ENCODE results near the gene TBC1D2. TPM values are rescaled to one million over a fixed set of nuclear protein-coding genes. Genes with fewer than 3 reads are reported as not detected.

TBC1D2 gene
- total RNA-seq, 1 donor from 2014 or later: 1.5 TPM

- H3K4me3 Mint-ChIP-seq (ENCODE audit: low read depth): no peak overlapping the region
- no peak for DNase-seq (ENCODE audit: low spot score)
- H3K36me3 Mint-ChIP-seq (ENCODE audit: low read depth): no peaks in the 10 kb centered on the region
- no peaks in the 10 kb centered on the region for H3K4me1 Mint-ChIP-seq (ENCODE audit: low read depth)
- H3K27ac Mint-ChIP-seq: no peak overlapping the region
- H3K9me3 Mint-ChIP-seq: no peaks in the 10 kb centered on the region
- H3K27me3 Mint-ChIP-seq (ENCODE audit: low read depth): no peaks in the 10 kb centered on the region
- intact Hi-C loops (cut with micrococcal nuclease): no loop called here
Observed at GRCh38 chr9:98229620-98230019, 25.8 kb downstream of the TBC1D2 start.

GRCh38 chr9:98229090-98229395 is 26.4 kb downstream of the TBC1D2 start:
- intact Hi-C loops (cut with micrococcal nuclease): no loop called here
- no peaks in the 10 kb centered on the region for H3K36me3 Mint-ChIP-seq (ENCODE audit: low read depth)
- H3K27me3 Mint-ChIP-seq (ENCODE audit: low read depth): no peaks in the 10 kb centered on the region

DNA sequence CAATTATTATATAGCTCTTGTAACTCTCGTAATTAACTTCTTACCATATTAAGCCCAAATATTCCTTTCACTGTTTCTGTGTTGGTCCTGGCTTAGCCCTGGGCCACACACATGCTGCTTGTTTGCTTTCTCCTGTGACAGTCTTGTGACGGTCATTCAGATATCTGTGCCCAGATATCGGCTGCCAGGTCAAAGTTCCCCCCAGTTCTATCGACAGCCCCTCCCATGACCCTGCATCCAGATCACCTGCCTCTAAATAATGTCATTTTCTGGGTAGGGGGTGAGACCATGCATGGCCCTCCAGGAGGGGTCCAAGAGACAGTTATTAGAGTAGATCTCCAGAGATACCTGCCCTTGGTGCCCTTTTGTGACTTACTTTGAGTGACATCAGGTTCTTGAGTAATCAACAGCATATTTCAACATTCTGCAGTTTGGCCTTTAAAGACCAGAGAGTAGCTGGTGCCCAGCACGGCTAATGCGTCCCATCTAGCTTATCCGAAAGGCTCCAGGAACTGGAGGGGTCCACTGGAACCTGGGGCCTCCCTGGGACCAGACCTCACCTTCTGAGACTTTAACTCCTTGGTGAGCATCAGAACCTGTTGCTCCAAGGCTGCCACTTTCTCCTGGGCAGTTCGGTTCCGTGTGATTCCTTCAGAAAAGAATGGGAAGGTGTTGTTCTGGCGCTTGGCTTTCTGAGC is 26.9 kb downstream of the TBC1D2 start:
- no peak overlapping the region for H3K27ac Mint-ChIP-seq
- DNase-seq (ENCODE audit: low spot score): no peak
- no peaks in the 10 kb centered on the region for H3K27me3 Mint-ChIP-seq (ENCODE audit: low read depth)
- H3K4me1 Mint-ChIP-seq (ENCODE audit: low read depth): no peaks in the 10 kb centered on the region
- H3K9me3 Mint-ChIP-seq: no peaks in the 10 kb centered on the region
- intact Hi-C loops (cut with micrococcal nuclease): no loop called here
- H3K36me3 Mint-ChIP-seq (ENCODE audit: low read depth): no peaks in the 10 kb centered on the region
- H3K4me3 Mint-ChIP-seq (ENCODE audit: low read depth): no peak overlapping the region

More at GRCh38 chr9:98229090-98229395, 26.4 kb downstream of the TBC1D2 start:
- Mint-ChIP-seq H3K27ac (no peak overlapping the region), H3K4me1 (ENCODE audit: low read depth) (no peaks in the 10 kb centered on the region), H3K9me3 (no peaks in the 10 kb centered on the region), H3K4me3 (ENCODE audit: low read depth) (no peak overlapping the region)
- no peak for DNase-seq (ENCODE audit: low spot score)

DNA sequence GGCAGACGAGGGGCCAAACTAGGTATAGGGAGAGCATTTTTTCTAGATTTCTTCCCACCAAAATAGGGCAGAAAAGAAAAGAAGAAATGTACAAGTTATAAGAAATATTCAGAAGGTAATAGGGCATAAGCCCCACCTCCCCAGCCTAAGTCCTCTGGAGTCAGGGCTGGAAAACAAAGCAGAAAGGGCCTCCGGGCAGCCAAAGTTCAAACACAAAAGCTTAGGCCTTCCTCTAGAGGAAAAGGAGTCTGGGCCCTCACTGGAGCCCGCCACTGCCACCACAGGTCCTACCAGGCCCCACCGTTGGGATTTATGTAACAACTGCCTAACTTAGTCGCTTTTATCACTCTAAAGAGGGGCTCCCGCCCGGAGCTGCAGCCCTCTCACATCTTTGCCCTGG is 27.6 kb downstream of the TBC1D2 start:
- intact Hi-C loops (cut with micrococcal nuclease): no loop called here
- no peaks in the 10 kb centered on the region for H3K36me3 Mint-ChIP-seq (ENCODE audit: low read depth)

DNA sequence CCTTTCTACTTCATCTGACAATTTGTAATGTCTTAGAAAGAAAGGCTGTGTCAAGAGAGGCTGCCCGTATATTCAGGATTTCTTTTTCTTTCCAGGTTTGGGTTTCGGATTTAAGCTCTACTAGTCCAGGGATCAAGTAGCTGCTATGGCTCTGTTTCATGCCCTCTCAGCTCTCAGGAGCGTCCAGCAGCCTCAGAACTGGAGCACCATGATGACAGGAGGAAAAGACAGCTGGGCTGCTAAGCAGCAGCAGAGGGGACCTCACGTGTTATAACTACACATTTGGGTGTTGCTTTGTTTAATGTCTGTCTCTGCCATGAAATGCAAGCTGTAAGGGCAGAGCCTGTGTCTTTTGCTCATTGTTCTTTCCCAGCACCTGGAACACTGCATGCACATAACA is 28.5 kb downstream of the TBC1D2 start:
- Mint-ChIP-seq H3K27ac (no peak overlapping the region), H3K4me3 (ENCODE audit: low read depth) (no peak overlapping the region), H3K4me1 (ENCODE audit: low read depth) (no peaks in the 10 kb centered on the region), H3K9me3 (no peaks in the 10 kb centered on the region), H3K36me3 (ENCODE audit: low read depth) (no peaks in the 10 kb centered on the region), H3K27me3 (ENCODE audit: low read depth) (no peaks in the 10 kb centered on the region)
- intact Hi-C loops (cut with micrococcal nuclease): no loop called here
- DNase-seq (ENCODE audit: low spot score): no peak

More for the DNA sequence above, 27.6 kb downstream of the TBC1D2 start:
- no peak overlapping the region for H3K4me3 Mint-ChIP-seq (ENCODE audit: low read depth)
- no peak overlapping the region for H3K27ac Mint-ChIP-seq
- no peaks in the 10 kb centered on the region for H3K27me3 Mint-ChIP-seq (ENCODE audit: low read depth)
- DNase-seq (ENCODE audit: low spot score): no peak
- H3K4me1 Mint-ChIP-seq (ENCODE audit: low read depth): no peaks in the 10 kb centered on the region
- H3K9me3 Mint-ChIP-seq: no peaks in the 10 kb centered on the region

DNA sequence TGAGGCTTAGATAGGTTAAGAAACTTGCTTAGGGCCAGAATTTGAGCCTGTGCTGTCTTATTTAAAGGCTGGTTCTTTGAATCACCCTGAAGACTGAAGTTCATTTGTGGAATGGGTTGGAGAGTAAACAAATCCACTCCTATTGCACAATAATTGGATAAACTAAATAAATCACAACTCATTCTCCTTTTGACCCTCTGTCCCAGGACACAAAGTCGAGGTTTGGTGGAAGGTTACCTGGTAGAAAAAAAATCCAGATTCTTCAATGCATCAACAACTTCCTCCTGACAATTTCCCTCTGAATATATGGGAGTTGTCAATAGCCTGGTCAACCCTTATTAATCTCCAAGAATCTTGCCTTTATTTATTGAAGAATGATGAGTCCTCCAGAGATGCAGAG is 28.9 kb downstream of the TBC1D2 start:
- no peaks in the 10 kb centered on the region for H3K9me3 Mint-ChIP-seq
- H3K36me3 Mint-ChIP-seq (ENCODE audit: low read depth): no peaks in the 10 kb centered on the region
- H3K4me3 Mint-ChIP-seq (ENCODE audit: low read depth): no peak overlapping the region
- no peaks in the 10 kb centered on the region for H3K4me1 Mint-ChIP-seq (ENCODE audit: low read depth)
- intact Hi-C loops (cut with micrococcal nuclease): no loop called here
- DNase-seq (ENCODE audit: low spot score): no peak
- H3K27ac Mint-ChIP-seq: no peak overlapping the region
- no peaks in the 10 kb centered on the region for H3K27me3 Mint-ChIP-seq (ENCODE audit: low read depth)

DNA sequence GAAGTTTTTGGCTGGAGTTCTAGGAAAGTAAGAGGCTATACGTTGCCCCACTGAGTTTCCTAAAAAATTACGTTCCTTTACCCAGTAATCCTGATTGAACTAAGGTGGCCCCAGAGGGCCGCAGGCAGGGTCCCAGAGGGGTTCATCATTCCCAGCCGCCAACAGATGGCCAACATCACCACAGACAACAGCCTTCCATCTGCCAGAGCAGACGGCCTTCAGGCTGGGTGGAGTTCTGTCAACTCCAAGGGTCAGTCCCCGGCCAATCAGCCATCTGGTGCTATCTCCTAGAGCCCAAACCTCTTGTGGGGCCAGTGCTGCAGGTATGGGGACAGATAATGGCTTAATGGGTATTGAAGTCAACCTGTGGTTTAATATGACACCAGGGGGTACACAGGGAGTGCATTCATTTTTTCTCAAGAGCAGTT is 30.4 kb downstream of the TBC1D2 start:
- H3K9me3 Mint-ChIP-seq: no peaks in the 10 kb centered on the region
- no peak overlapping the region for H3K4me3 Mint-ChIP-seq (ENCODE audit: low read depth)
- H3K27me3 Mint-ChIP-seq (ENCODE audit: low read depth): no peaks in the 10 kb centered on the region
- intact Hi-C loops (cut with micrococcal nuclease): no loop called here
- no peak for DNase-seq (ENCODE audit: low spot score)
- H3K4me1 Mint-ChIP-seq (ENCODE audit: low read depth): no peaks in the 10 kb centered on the region
- no peaks in the 10 kb centered on the region for H3K36me3 Mint-ChIP-seq (ENCODE audit: low read depth)
- no peak overlapping the region for H3K27ac Mint-ChIP-seq

- Mint-ChIP-seq H3K36me3 (ENCODE audit: low read depth) (no peaks in the 10 kb centered on the region), H3K27ac (no peak overlapping the region), H3K4me1 (ENCODE audit: low read depth) (no peaks in the 10 kb centered on the region), H3K9me3 (no peaks in the 10 kb centered on the region), H3K27me3 (ENCODE audit: low read depth) (no peaks in the 10 kb centered on the region), H3K4me3 (ENCODE audit: low read depth) (no peak overlapping the region)
- intact Hi-C loops (cut with micrococcal nuclease): no loop called here
- DNase-seq (ENCODE audit: low spot score): no peak
Observed at GRCh38 chr9:98222885-98223691, 32.4 kb downstream of the TBC1D2 start.

- no peak for DNase-seq (ENCODE audit: low spot score)
- Mint-ChIP-seq H3K36me3 (ENCODE audit: low read depth) (no peaks in the 10 kb centered on the region), H3K27me3 (ENCODE audit: low read depth) (no peaks in the 10 kb centered on the region), H3K27ac (no peak overlapping the region), H3K9me3 (no peaks in the 10 kb centered on the region), H3K4me3 (ENCODE audit: low read depth) (no peak overlapping the region), H3K4me1 (ENCODE audit: low read depth) (no peaks in the 10 kb centered on the region)
- intact Hi-C loops (cut with micrococcal nuclease): no loop called here
Observed at GRCh38 chr9:98220911-98221310, 34.5 kb downstream of the TBC1D2 start.

- Mint-ChIP-seq H3K27me3 (ENCODE audit: low read depth) (no peaks in the 10 kb centered on the region), H3K4me1 (ENCODE audit: low read depth) (no peaks in the 10 kb centered on the region), H3K4me3 (ENCODE audit: low read depth) (no peak overlapping the region), H3K9me3 (no peaks in the 10 kb centered on the region), H3K36me3 (ENCODE audit: low read depth) (no peaks in the 10 kb centered on the region), H3K27ac (no peak overlapping the region)
- DNase-seq (ENCODE audit: low spot score): no peak
- intact Hi-C loops (cut with micrococcal nuclease): no loop called here
Observed at GRCh38 chr9:98219794-98220370, 35.6 kb downstream of the TBC1D2 start.

GRCh38 chr9:98219364-98219716 is 36.1 kb downstream of the TBC1D2 start:
- no peaks in the 10 kb centered on the region for H3K4me1 Mint-ChIP-seq (ENCODE audit: low read depth)

GRCh38 chr9:98218562-98219363 is 36.7 kb downstream of the TBC1D2 start:
- no peak for DNase-seq (ENCODE audit: low spot score)
- intact Hi-C loops (cut with micrococcal nuclease): no loop called here
- Mint-ChIP-seq H3K4me3 (ENCODE audit: low read depth) (no peak overlapping the region), H3K9me3 (no peaks in the 10 kb centered on the region), H3K4me1 (ENCODE audit: low read depth) (no peaks in the 10 kb centered on the region), H3K36me3 (ENCODE audit: low read depth) (no peaks in the 10 kb centered on the region), H3K27me3 (ENCODE audit: low read depth) (no peaks in the 10 kb centered on the region), H3K27ac (no peak overlapping the region)

More at GRCh38 chr9:98219364-98219716, 36.1 kb downstream of the TBC1D2 start:
- Mint-ChIP-seq H3K27ac (no peak overlapping the region), H3K27me3 (ENCODE audit: low read depth) (no peaks in the 10 kb centered on the region), H3K4me3 (ENCODE audit: low read depth) (no peak overlapping the region), H3K36me3 (ENCODE audit: low read depth) (no peaks in the 10 kb centered on the region), H3K9me3 (no peaks in the 10 kb centered on the region)
- DNase-seq (ENCODE audit: low spot score): no peak
- intact Hi-C loops (cut with micrococcal nuclease): no loop called here

- no peak for DNase-seq (ENCODE audit: low spot score)
- Mint-ChIP-seq H3K36me3 (ENCODE audit: low read depth) (no peaks in the 10 kb centered on the region), H3K4me3 (ENCODE audit: low read depth) (no peak overlapping the region), H3K27me3 (ENCODE audit: low read depth) (no peaks in the 10 kb centered on the region), H3K9me3 (no peaks in the 10 kb centered on the region), H3K4me1 (ENCODE audit: low read depth) (no peaks in the 10 kb centered on the region), H3K27ac (no peak overlapping the region)
- intact Hi-C loops (cut with micrococcal nuclease): no loop called here
Observed at GRCh38 chr9:98217255-98217654, 38.2 kb downstream of the TBC1D2 start.

Measured in activated T-helper 2 cell treated with anti-CD3 and anti-CD28 coated beads, Interferon-gamma antibody, Interleukin-2, Interleukin-4, amounts not matched to agents 10 μg/mL and 5 μg/mL and 100 μg/mL, durations not matched to agents 14 hours and 24 hours and 36 hours (primary cell).